H1 (cell line): Measurements from ENCODE around the gene NRROS. TPM values are rescaled to one million over a fixed set of nuclear protein-coding genes. Genes with fewer than 3 reads are reported as not detected.

Experiments
- CTCF ChIA-PET: fragments of 300-600 bp; sonication (Branson Sonifier 250); formaldehyde crosslinking; loops from one replicate; lab custom pipeline; 2021; ENCODE audit not compliant: partially characterized antibody; lab: Charles Lee
- POLR2A ChIA-PET: fragments of 300-600 bp; sonication (Branson Sonifier 250); formaldehyde crosslinking; loops from one replicate; lab custom pipeline; 2021; ENCODE audit warnings: inconsistent platforms; ENCODE audit not compliant: partially characterized antibody; lab: Charles Lee
- DNase-seq, 2 experiments: peaks; one replicate each; pipeline versions ENCODE4 v3.0.0 to v3.0.0-alpha.2; 2010 to 2022; ENCODE audit warnings: low spot score in 2 of 2, low read depth in 1 of 2, mixed read lengths in 1 of 2
- FAIRE-seq: peaks from 2 replicates; lab custom pipeline; 2011; peaks lifted over from hg19 to GRCh38; lab: Jason Lieb, UNC
- H2AFZ ChIP-seq: 2 replicates; pipeline ENCODE4 v1.8.1; 2012; ENCODE audit warnings: low read length, inconsistent platforms
- H2AK5ac ChIP-seq: 2 replicates; pipeline ENCODE4 v1.6.1; 2013; ENCODE audit warnings: low read depth, low read length
- H2BK120ac ChIP-seq: replicated peaks from 2 replicates; pipeline ENCODE3; 2013; ENCODE audit warnings: low read depth, low read length, inconsistent platforms
- H2BK12ac ChIP-seq: 2 replicates; pipeline ENCODE4 v1.6.1; 2013; ENCODE audit warnings: low read depth, low read length
- H2BK15ac ChIP-seq: 2 replicates; pipeline ENCODE4 v1.6.1; 2013; ENCODE audit warnings: low read length
- H2BK20ac ChIP-seq: 2 replicates; pipeline ENCODE4 v1.6.1; 2013; ENCODE audit warnings: low read length
- H2BK5ac ChIP-seq: 2 replicates; pipeline ENCODE4 v1.6.1; 2013; ENCODE audit warnings: low read depth, low read length
- H3K14ac ChIP-seq: 2 replicates; pipeline ENCODE4 v1.6.1; 2013; ENCODE audit warnings: inconsistent platforms; ENCODE audit not compliant: insufficient read length
- H3K18ac ChIP-seq: 2 replicates; pipeline ENCODE4 v1.6.1; 2013; ENCODE audit warnings: low read length; ENCODE audit errors: extremely low read depth
- H3K23ac ChIP-seq: 2 replicates; pipeline ENCODE4 v1.6.1; 2013; ENCODE audit warnings: inconsistent platforms; ENCODE audit not compliant: insufficient read length
- H3K23me2 ChIP-seq: 2 replicates; pipeline ENCODE4 v1.6.1; 2013; ENCODE audit warnings: low read depth, low read length
- H3K27ac ChIP-seq: 2 replicates; pipeline ENCODE4 v1.6.1; 2011; ENCODE audit warnings: low read depth, low read length, inconsistent platforms
- H3K27me3 ChIP-seq, 4 experiments: replicated peaks in 1 of 4; 1 replicate in 1 of 4; 2 replicates in 3 of 4; pipeline versions ENCODE4 v1.6.1 to v1.8.1; 2011 to 2013; ENCODE audit warnings: low read length in 3 of 4, mild to moderate bottlenecking in 3 of 4, inconsistent platforms in 2 of 4, mixed read lengths in 2 of 4, moderate library complexity in 1 of 4; ENCODE audit not compliant: control insufficient read depth in 3 of 4, insufficient read depth in 3 of 4; ENCODE audit errors: extremely low read depth in 1 of 4
- H3K36me3 ChIP-seq, 4 experiments: 2 replicates each; pipeline versions ENCODE4 v1.6.1 to v1.8.1; 2011 to 2013; ENCODE audit warnings: mild to moderate bottlenecking in 4 of 4, low read length in 3 of 4, moderate library complexity in 2 of 4, control low read depth in 1 of 4, inconsistent platforms in 1 of 4; ENCODE audit not compliant: insufficient read depth in 4 of 4, control insufficient read depth in 2 of 4
- H3K4ac ChIP-seq: replicated peaks from 2 replicates; pipeline ENCODE3; 2013; ENCODE audit warnings: low read length, low read depth, mixed read lengths, inconsistent platforms; ENCODE audit not compliant: insufficient read length
- H3K4me1 ChIP-seq, 4 experiments: replicated peaks in 1 of 4; 1 replicate in 1 of 4; 2 replicates in 3 of 4; pipeline versions ENCODE4 v1.6.1 to v1.8.1; 2011 to 2013; ENCODE audit warnings: low read length in 3 of 4, inconsistent platforms in 2 of 4, mixed read lengths in 1 of 4; ENCODE audit not compliant: insufficient read depth in 4 of 4, control insufficient read depth in 3 of 4
- H3K4me2 ChIP-seq, 2 experiments: 2 replicates each; pipeline versions ENCODE4 v1.6.1 to v1.8.1; 2011 to 2013; ENCODE audit warnings: low read depth in 2 of 2, low read length in 2 of 2, control low read depth in 1 of 2, inconsistent platforms in 1 of 2, mild to moderate bottlenecking in 1 of 2; ENCODE audit not compliant: insufficient read depth in 1 of 2
- H3K4me3 ChIP-seq, 4 experiments: fragments of 200-600, 300-600 bp in 1 of 4; sonication (generic), shearing (Covaris generic), sonication (Bioruptor Twin) in 1 of 4; 2 replicates each; pipeline versions ENCODE4 v1.5.1 to v1.8.1; 2011 to 2016; ENCODE audit warnings: low read length in 4 of 4, low read depth in 3 of 4, control low read depth in 2 of 4, inconsistent platforms in 2 of 4, mild to moderate bottlenecking in 2 of 4, mixed read lengths in 1 of 4, moderate library complexity in 1 of 4; ENCODE audit not compliant: insufficient read depth in 2 of 4; ENCODE audit errors: extremely low read depth in 1 of 4
- H3K56ac ChIP-seq: replicated peaks from 2 replicates; pipeline ENCODE3; 2013; ENCODE audit warnings: low read depth, mild to moderate bottlenecking, mixed read lengths, low read length, inconsistent platforms; ENCODE audit not compliant: insufficient read length
- H3K79me1 ChIP-seq: 2 replicates; pipeline ENCODE4 v1.6.1; 2013; ENCODE audit warnings: low read depth, low read length, control low read depth
- H3K79me2 ChIP-seq, 2 experiments: 2 replicates each; pipeline versions ENCODE4 v1.6.1 to v1.8.1; 2012 to 2013; ENCODE audit warnings: low read length in 2 of 2, mild to moderate bottlenecking in 2 of 2, inconsistent platforms in 1 of 2; ENCODE audit not compliant: insufficient read depth in 2 of 2, control insufficient read depth in 1 of 2
- H3K9ac ChIP-seq, 4 experiments: replicated peaks in 1 of 4; 1 replicate in 1 of 4; 2 replicates in 3 of 4; pipeline versions ENCODE4 v1.6.1 to v1.8.1; 2011 to 2013; ENCODE audit warnings: low read depth in 3 of 4, low read length in 3 of 4, control low read depth in 2 of 4, mild to moderate bottlenecking in 2 of 4, moderate library complexity in 2 of 4, inconsistent platforms in 1 of 4; ENCODE audit errors: extremely low read depth in 1 of 4
- H3K9me3 ChIP-seq, 2 experiments: 2 replicates each; pipeline versions ENCODE4 v1.6.1 to v1.8.1; 2012 to 2013; ENCODE audit warnings: mild to moderate bottlenecking in 2 of 2, moderate library complexity in 2 of 2, control low read depth in 1 of 2, inconsistent platforms in 1 of 2, low read depth in 1 of 2, low read length in 1 of 2, mixed read lengths in 1 of 2; ENCODE audit not compliant: insufficient read depth in 2 of 2
- H4K20me1 ChIP-seq, 2 experiments: replicated peaks in 1 of 2; 2 replicates each; pipeline versions ENCODE3 to v1.8.1; 2011 to 2013; ENCODE audit warnings: inconsistent platforms in 2 of 2, low read length in 2 of 2, mild to moderate bottlenecking in 1 of 2; ENCODE audit not compliant: insufficient read depth in 2 of 2, control insufficient read depth in 1 of 2
- H4K5ac ChIP-seq: 2 replicates; pipeline ENCODE4 v1.6.1; 2013; ENCODE audit warnings: low read length, low read depth, mixed read lengths, inconsistent platforms; ENCODE audit not compliant: insufficient read length
- H4K8ac ChIP-seq: 2 replicates; pipeline ENCODE4 v1.8.0; 2013; ENCODE audit warnings: mild to moderate bottlenecking, moderate library complexity, low read length, inconsistent platforms; ENCODE audit not compliant: insufficient read depth; ENCODE audit errors: extremely low read depth
- H4K91ac ChIP-seq: replicated peaks from 2 replicates; pipeline ENCODE3; 2013; ENCODE audit warnings: low read length, mixed read lengths, inconsistent platforms; ENCODE audit not compliant: insufficient read length
- TAF7 ChIP-seq: optimal IDR thresholded peaks from 2 replicates; pipeline ENCODE3; 2011; ENCODE audit warnings: low read depth, mild to moderate bottlenecking, inconsistent platforms, low read length, moderate library complexity, borderline replicate concordance
- YY1 ChIP-seq: IDR thresholded peaks from 2 replicates; pipeline ENCODE4 v1.6.1; 2011; ENCODE audit warnings: low read depth, mild to moderate bottlenecking, low read length
- WGBS, 2 experiments: shearing (Covaris generic) in 1 of 2; methylation state at CpG; one replicate each; pipeline versions ENCODE4 v1.1.6 to v1.1.7; 2013 to 2015; ENCODE audit warnings: low lambda C conversion rate in 2 of 2, mixed read lengths in 2 of 2, inconsistent platforms in 1 of 2, low coverage in 1 of 2, missing lambda C conversion rate in 1 of 2; ENCODE audit not compliant: insufficient replicate concordance in 2 of 2, insufficient coverage in 1 of 2, insufficient read length in 1 of 2; ENCODE audit errors: extremely low coverage in 1 of 2, missing lambda C conversion rate in 1 of 2; 5-methylcytosine and 5-hydroxymethylcytosine counted together
- polyA plus RNA-seq, 7 experiments: library from polyadenylated mRNA; depleted of rRNA in 3 of 7; stranded (reverse) in 5 of 7; unstranded in 2 of 7; fragments of >200 nt in 5 of 7; fragments of 200-250 nt in 2 of 7; gene quantifications; 1 replicate in 5 of 7; 2 replicates in 1 of 7; 4 replicates in 1 of 7; pipeline versions ENCODE4 v1.2.1 to v1.2.3, GENCODE V29; 2011 to 2013; ENCODE audit warnings: missing spikeins in 2 of 7, mixed read lengths in 2 of 7
- total RNA-seq: library from RNA; stranded (reverse); fragmentation: NEBNext Ultra II Directional; extraction: Animal tissue kit (Norgen Biotek cat#: 25700); gene quantifications from 2 replicates; pipeline ENCODE4 v1.2.1, GENCODE V29; 2021

Gene NRROS
- total and polyA plus RNA-seq, 2 of the 8 experiments (the other 6 are each of a cell fraction or from before 2014, with no cell fraction given) = 5.3 to 7.3 TPM

GRCh38 chr3:196642434-196642833 lies 2.9 kb downstream of the NRROS start:
- no peaks in the 10 kb centered on the region for H3K79me2 ChIP-seq
- no peak for TF ChIP-seq TAF7
- 0 out of 2 replicates have a peak, but pooled peaks have one; percentile 22 for TF ChIP-seq YY1
- POLR2A ChIA-PET = interaction anchor here (5.3 kb wide), 1 partner anchor 12 kb away, joined by 36 read pairs; no protein-coding TSS in a partner anchor
- H2AFZ ChIP-seq = no peak overlapping the region
- H3K4me2 ChIP-seq = no peak overlapping the region
- H2AK5ac ChIP-seq = no peak overlapping the region
- H3K9ac ChIP-seq = no peak overlapping the region
- H3K23ac ChIP-seq = no peak overlapping the region
- CTCF ChIA-PET = interaction anchor here (0.8 to 2.0 kb wide), 2 partner anchors 10 to 33 kb away, joined by 3 to 4 read pairs; no protein-coding TSS in a partner anchor
- H4K91ac ChIP-seq = no peak overlapping the region
- no peaks in the 10 kb centered on the region for H3K9me3 ChIP-seq
- no peak overlapping the region for H3K27ac ChIP-seq
- H4K8ac ChIP-seq = no peak overlapping the region
- peaks cover 2% of the 10 kb centered on the region; the same call in 1 of the 2 replicates for H3K23me2 ChIP-seq
- FAIRE-seq = no peak
- no peak overlapping the region for H2BK5ac ChIP-seq
- H2BK20ac ChIP-seq = no peak overlapping the region
- no peak for DNase-seq
- no peaks in the 10 kb centered on the region; the same call in 1 of the 2 replicates for H3K79me1 ChIP-seq
- H3K4ac ChIP-seq = no peak overlapping the region
- H3K27me3 ChIP-seq = peaks cover 0 to 13% (median 9%) of the 10 kb centered on the region in 4 experiments; a peak in 4 of 7 replicates
- H2BK120ac ChIP-seq = no peak overlapping the region
- no peak overlapping the region for H4K5ac ChIP-seq
- H3K18ac ChIP-seq = no peak overlapping the region
- H2BK15ac ChIP-seq = no peak overlapping the region
- 89% methylated on average over 11 of the region's 11 CpGs; no CpG with 5 or more reads in 1 of the 2 experiments for WGBS, 2 experiments
- peaks cover 4 to 13% (median 11%) of the 10 kb centered on the region in 4 experiments for H3K4me1 ChIP-seq
- no peaks in the 10 kb centered on the region for H4K20me1 ChIP-seq
- no peak overlapping the region for H3K14ac ChIP-seq
- H3K36me3 ChIP-seq = no peaks in the 10 kb centered on the region; a peak in 1 of 8 replicates
- no peak overlapping the region for H2BK12ac ChIP-seq
- no peak overlapping the region for H3K4me3 ChIP-seq
- no peak overlapping the region for H3K56ac ChIP-seq
